T-helper 2 cell treated with Interferon-gamma antibody and Interleukin-4, amounts not matched to agents 100 ng/mL and 5 ng/mL, for 36 hours (primary cell): ENCODE data around the gene FXYD1. TPM values are rescaled to one million over a fixed set of nuclear protein-coding genes. Genes with fewer than 3 reads are reported as not detected.

Source experiments
- intact Hi-C: fragments of 100-400 bp; cut with micrococcal nuclease; formaldehyde crosslinking; loops from one replicate; pipeline ENCODE4 v1.15.1; 2023
- total RNA-seq: library from RNA; stranded (reverse); gene quantifications from 2 replicates; pipeline ENCODE4 v1.2.3, GENCODE V29; 2022

FXYD1 gene
- total RNA-seq, 1 donor from 2014 or later, result 0.70 TPM

DNA sequence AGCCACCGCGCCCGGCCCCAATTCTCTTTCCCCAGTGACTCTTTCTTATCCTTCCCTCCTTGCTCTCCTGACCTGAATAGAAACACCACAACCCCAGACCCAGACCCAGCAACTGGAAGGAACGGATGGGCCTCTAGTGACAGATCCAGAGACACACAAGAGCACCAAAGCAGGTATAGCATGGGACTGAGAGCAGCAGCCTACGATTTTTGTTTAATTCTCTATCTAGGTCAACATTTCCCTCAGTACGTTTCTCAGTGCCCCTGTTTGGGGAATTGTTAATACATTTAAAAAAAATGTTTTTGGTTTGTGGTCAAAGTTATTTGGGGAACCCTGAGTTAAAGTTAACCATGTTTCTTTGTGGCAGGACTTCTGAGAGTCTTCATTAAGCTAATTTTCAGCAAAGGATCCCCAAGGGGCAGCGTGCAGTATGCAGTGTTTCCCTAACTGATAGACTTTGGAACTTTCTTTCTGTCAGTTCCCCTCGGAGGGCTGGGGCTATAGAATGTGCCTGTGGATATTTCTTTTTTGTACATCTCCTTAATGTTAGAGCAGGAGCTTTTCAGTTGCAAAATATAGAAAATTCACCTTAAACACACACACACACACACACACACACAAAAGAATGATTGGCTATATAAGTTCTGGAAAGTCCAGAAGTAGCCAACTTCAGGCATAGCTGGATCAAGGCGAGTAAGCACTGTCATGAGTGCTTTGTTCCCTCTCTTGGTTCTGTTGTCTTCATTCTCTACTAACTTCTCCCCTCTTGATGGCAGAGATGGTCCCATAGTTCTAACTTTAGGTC lies 22.2 kb downstream of the FXYD1 start:
- intact Hi-C loops, result no loop called here

- intact Hi-C loops, result no loop called here
Observed at GRCh38 chr19:35161434-35161743, 22.8 kb downstream of the FXYD1 start.

GRCh38 chr19:35162471-35163326 lies 24.1 kb downstream of the FXYD1 start:
- intact Hi-C loops, result no loop called here

- intact Hi-C loops, result no loop called here
Observed at GRCh38 chr19:35164418-35164817, 25.8 kb downstream of the FXYD1 start.

GRCh38 chr19:35165200-35166058 lies 26.8 kb downstream of the FXYD1 start:
- intact Hi-C loops, result loop anchor here (2.0 kb wide), 1 partner anchor 47 kb away; no protein-coding TSS in a partner anchor

DNA sequence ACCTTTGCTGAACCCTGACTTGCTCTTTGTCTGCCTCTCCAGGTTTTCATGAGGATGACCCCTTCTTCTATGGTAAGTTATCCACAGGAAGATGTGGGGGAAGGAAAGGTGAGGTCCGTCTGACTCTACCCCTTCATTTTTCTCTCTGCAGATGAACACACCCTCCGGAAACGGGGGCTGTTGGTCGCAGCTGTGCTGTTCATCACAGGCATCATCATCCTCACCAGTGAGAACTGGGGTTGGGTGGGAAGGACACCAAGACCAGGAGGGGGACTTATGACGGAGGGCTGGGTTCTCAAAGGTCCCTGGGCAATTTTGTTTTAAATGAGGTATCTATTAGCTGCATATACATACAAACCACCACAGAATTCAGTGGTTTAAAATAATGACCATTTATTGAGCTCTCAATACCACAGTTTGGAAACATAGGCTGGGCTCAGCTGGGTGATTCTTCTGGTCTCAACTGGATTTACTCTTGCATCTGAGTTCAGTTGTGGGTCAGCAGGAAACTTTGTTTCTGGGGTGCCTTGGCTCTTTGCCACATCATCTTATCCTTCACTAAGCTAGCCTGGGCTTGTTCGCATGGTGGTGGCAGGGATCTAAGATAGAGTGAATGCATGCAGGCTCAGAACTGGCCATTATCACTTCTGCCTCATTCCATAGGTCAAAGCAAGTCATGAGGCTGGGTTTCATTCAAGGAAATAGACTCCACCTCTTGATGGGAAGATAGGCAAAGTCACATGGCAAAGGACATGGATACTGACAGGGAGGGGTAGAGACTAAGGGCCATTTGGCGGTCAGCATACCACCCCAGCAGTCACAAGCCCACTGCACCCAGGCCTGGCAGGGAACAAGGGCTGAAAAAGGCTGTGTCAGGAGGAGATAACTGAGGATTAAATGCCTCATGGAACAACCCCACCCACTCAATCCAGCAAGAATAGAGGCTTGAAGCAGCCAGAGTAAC lies 27.8 kb downstream of the FXYD1 start:
- intact Hi-C loops, result loop anchor here (2.0 kb wide), 1 partner anchor 46 kb away; no protein-coding TSS in a partner anchor

- intact Hi-C loops, result loop anchor here (2.0 kb wide), 1 partner anchor 45 kb away; no protein-coding TSS in a partner anchor
Observed at GRCh38 chr19:35167251-35168119, 28.9 kb downstream of the FXYD1 start.

- intact Hi-C loops, result no loop called here
Observed at GRCh38 chr19:35168196-35168595, 29.6 kb downstream of the FXYD1 start.

DNA sequence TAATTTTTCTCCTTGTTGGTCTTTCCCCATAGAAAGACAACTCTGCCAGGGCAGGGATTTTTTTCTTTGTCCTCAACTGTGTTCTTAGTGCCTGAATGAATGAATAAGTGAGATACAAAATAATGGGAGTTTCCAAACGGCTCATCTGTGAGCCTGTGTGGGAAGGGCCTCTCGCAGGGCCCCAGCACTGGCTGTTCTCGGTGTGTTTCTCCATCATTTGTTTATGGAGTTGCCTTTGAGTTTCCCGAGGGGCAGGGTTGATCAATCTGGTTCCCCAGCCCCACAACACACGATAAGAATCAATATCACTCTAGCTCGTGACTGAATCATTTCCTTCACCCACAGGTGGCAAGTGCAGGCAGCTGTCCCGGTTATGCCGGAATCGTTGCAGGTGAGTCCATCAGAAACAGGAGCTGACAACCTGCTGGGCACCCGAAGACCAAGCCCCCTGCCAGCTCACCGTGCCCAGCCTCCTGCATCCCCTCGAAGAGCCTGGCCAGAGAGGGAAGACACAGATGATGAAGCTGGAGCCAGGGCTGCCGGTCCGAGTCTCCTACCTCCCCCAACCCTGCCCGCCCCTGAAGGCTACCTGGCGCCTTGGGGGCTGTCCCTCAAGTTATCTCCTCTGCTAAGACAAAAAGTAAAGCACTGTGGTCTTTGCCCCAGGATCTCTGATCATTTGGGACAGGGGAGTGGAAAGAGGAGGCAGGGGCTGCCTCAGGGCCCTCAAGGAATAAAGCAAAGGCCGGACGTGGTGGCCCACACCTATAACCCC lies 30.8 kb downstream of the FXYD1 start:
- intact Hi-C loops, result no loop called here

DNA sequence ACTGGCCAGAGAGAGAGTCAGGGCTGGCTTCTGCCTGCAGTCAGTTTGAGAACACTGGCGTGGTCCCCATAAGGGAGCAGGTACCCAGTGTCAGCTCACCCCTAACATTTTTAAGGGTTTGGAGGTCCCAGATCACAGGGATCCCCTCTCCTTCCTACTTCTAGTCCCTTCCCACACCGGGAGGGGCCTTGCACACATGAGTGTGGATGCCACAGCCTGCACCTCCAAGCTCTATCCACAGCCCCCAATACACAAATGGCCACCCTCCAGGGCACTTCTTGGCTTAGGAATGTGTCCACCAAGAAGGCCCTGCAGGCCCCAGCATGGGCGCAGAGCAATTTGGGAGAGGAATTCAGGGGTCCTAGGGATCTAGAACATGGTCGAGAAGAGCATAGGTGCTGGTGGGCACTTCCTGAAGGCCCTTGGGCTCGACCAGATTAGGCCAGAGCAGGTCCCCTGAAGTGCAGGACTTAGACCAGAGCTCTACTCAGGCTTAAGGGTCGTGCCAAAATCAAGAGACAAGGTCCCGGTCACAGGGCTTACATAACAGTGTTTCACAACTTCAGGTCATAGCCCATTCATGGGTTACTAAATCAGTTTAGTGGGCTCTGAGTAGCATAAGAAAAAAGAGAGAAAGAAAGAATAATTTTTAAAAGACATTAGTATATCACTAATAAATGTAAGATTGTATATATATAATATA lies 31.9 kb downstream of the FXYD1 start:
- intact Hi-C loops, result no loop called here

- intact Hi-C loops, result no loop called here
Observed at GRCh38 chr19:35171730-35172129, 33.1 kb downstream of the FXYD1 start.

DNA sequence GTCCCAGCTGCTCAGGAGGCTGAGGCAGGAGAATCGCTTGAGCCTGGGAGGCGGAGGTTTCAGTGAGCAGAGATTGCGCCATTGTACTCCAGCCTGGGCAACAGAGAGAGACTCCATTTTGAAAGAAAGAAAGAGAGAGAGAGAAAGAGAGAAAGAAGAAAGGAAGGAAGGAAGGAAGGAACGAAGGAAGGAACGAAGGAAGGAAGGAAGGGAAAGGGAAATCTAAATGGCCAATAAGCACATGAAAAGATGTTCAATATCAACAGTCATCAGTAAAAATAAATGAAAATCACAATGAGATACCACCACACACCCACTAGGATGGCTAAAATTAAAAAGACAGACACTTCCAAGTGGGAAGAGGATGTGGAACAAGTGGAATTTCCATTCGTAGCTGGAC lies 35.6 kb downstream of the FXYD1 start:
- intact Hi-C loops, result no loop called here

GRCh38 chr19:35176181-35176570 lies 37.6 kb downstream of the FXYD1 start:
- intact Hi-C loops, result no loop called here

DNA sequence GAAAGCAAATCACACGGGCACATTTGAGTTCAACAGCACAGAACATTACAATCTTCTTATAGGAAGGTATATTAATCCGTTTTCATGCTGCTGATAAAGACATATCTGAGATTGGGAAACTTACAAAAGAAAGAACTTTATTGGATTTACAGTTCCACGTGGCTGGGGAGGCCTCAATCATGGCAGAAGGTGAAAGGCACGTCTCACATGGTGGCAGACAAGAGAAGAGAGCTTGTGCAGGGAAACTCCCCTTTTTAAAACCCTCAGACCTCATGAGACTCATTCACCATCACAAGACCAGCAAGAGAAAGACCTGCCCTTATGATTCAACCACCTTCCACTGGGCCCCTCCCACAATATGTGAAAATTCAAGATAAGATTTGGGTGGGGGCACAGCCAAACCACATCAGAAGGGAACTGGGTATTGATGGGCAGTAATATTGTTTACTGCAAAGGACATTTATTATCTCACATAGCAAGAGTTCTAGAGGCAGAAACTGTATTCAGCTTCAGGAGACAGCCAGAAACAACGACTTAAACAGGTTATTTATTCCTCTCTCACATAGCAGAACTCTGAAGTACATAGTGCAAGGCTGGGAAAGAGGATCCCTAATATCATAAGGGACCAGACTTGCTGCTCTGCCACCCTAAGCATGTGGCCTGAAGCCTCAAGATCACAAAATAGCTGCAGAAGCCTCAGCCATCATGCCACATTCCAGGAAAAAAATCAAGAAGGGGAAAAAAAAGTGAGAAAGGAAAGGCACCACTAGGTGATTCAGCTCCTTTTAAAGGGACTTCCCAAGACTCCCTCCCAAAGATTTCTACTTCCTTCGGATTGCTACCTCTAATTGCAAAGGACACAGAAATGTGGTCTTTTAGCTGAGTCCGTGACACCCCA lies 39.0 kb downstream of the FXYD1 start:
- intact Hi-C loops, result no loop called here

DNA sequence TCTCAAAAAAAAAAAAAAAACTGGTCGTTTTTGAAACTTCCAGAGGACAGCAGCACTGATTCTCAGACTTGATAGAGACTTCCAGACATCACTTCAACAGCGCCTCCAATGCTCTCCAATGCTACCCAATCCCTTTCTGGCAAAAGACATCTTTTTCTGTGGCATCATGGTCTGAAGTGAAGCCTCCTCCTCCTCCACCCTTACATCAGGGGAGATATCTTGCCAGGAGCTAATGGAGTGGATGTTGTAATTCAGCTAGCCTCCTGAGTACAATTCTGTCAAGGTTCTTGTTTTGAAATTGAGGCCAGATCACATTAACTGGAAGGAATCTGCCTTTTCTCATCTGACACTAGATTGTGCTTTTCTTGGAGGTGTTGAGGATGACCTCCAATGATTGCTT lies 40.1 kb downstream of the FXYD1 start:
- intact Hi-C loops, result no loop called here

- intact Hi-C loops, result no loop called here
Observed at GRCh38 chr19:35179830-35180229, 41.2 kb downstream of the FXYD1 start.

GRCh38 chr19:35181387-35181786 lies 42.8 kb downstream of the FXYD1 start:
- intact Hi-C loops, result no loop called here
